Muscle of back (tissue), 11 donors: Measurements from ENCODE around the gene CENPX. TPM values are rescaled to one million over a fixed set of nuclear protein-coding genes. Genes with fewer than 3 reads are reported as not detected.
A peak's percentile ranks its signal among the peaks of the same experiment; 100 is the strongest.
"Not testable (repeated sequence)": the region's sequence is repeated elsewhere in the genome, so short reads cannot be mapped to it uniquely, and the experiment has no call there.

Experiments used
- DNase-seq, 3 donors: peaks; one replicate each; pipeline versions ENCODE4 v3.0.0 to v3.0.0-alpha.2; 2013
- polyA plus RNA-seq, 10 donors: library from polyadenylated mRNA; unstranded; fragments of 120-200 nt; gene quantifications; one replicate each; pipeline ENCODE4 v1.2.1, GENCODE V29; 2013; ENCODE audit not compliant: insufficient read length in 10 of 10

Gene CENPX
- polyA plus RNA-seq, 10 donors: 26.6 to 42.8 (median 31.0) TPM

- DNase-seq: no peak
Observed at GRCh38 chr17:81984773-81985410, 37.8 kb downstream of the CENPX start.

- DNase-seq: no peak
Observed at GRCh38 chr17:81983639-81984373, 38.9 kb downstream of the CENPX start.

- no peak for DNase-seq
Observed at GRCh38 chr17:81983011-81983638, 39.6 kb downstream of the CENPX start.

GRCh38 chr17:81981511-81981910, 41.2 kb downstream of the CENPX start:
- not testable (repeated sequence) for DNase-seq

GRCh38 chr17:81980707-81981343, 41.9 kb downstream of the CENPX start:
- no peak for DNase-seq

- DNase-seq: no peak
Observed at GRCh38 chr17:81980122-81980521, 42.6 kb downstream of the CENPX start.

GRCh38 chr17:81978524-81979298, 44.0 kb downstream of the CENPX start:
- DNase-seq: no peak

- peak; percentile 91 to 96 (median 96) for DNase-seq
Observed at GRCh38 chr17:81977211-81977808, 45.4 kb downstream of the CENPX start, which contains the start of gene ASPSCR1. Gene ASPSCR1, plus strand, starts transcription at chr17:81977629. Its CDS starts 18 bp downstream, at chr17:81977647.

- no peak for DNase-seq
Observed at GRCh38 chr17:81976332-81977210, 46.1 kb downstream of the CENPX start.

- no peak for DNase-seq
Observed at GRCh38 chr17:81973432-81973831, 49.2 kb downstream of the CENPX start.

GRCh38 chr17:81968850-81969812, 53.5 kb downstream of the CENPX start:
- no peak for DNase-seq

Other genes starting within 250 kb of the CENPX start
- under 1 TPM in 1 of 10 donors, not detected in 9; 0.10 TPM for gene GCGR, start 218.7 kb downstream of the CENPX start, polyA plus RNA-seq
- 100 to 1,000 TPM in 5 of 10 donors, 10 to 100 TPM in 5; 67.2 to 139 (median 102) TPM for gene MCRIP1, start 189.6 kb downstream of the CENPX start, polyA plus RNA-seq
- 10 to 100 TPM; 13.2 to 84.6 (median 36.4) TPM for gene PPP1R27, start 187.8 kb downstream of the CENPX start, polyA plus RNA-seq
- gene P4HB, start 162.3 kb downstream of the CENPX start, polyA plus RNA-seq: 100 to 1,000 TPM; 359 to 534 (median 424) TPM
- gene ARHGDIA, start 151.5 kb downstream of the CENPX start, polyA plus RNA-seq: 100 to 1,000 TPM; 128 to 225 (median 163) TPM
- gene ALYREF, start 131.3 kb downstream of the CENPX start, polyA plus RNA-seq: 10 to 100 TPM; 49.7 to 81.7 (median 60.7) TPM
- gene ANAPC11, start 131.2 kb downstream of the CENPX start, polyA plus RNA-seq: 100 to 1,000 TPM in 4 of 10 donors, 10 to 100 TPM in 6; 77.7 to 136 (median 93.3) TPM
- gene NPB, start 120.6 kb downstream of the CENPX start, polyA plus RNA-seq: 1 to 10 TPM in 2 of 10 donors, under 1 TPM in 5, not detected in 3; 0.13 to 1.2 (median 0.64) TPM
- gene PCYT2, start 111.5 kb downstream of the CENPX start, polyA plus RNA-seq: 10 to 100 TPM in 6 of 10 donors, 1 to 10 TPM in 4; 7.9 to 14.0 (median 10.2) TPM
- 1 to 10 TPM; 5.3 to 9.4 (median 6.9) TPM for gene SIRT7, start 104.7 kb downstream of the CENPX start, polyA plus RNA-seq
- 10 to 100 TPM; 12.3 to 14.8 (median 13.9) TPM for gene MAFG, start 95.1 kb downstream of the CENPX start, polyA plus RNA-seq
- gene PYCR1, start 85.6 kb downstream of the CENPX start, polyA plus RNA-seq: 100 to 1,000 TPM in 1 of 10 donors, 10 to 100 TPM in 9; 52.3 to 103 (median 61.8) TPM
- gene MYADML2, start 75.6 kb downstream of the CENPX start, polyA plus RNA-seq: 10 to 100 TPM in 9 of 10 donors, 1 to 10 TPM in 1; 8.9 to 29.8 (median 22.3) TPM
- 1 to 10 TPM; 1.5 to 4.2 (median 2.8) TPM for gene NOTUM, start 61.7 kb downstream of the CENPX start, polyA plus RNA-seq
- 10 to 100 TPM; 15.5 to 28.4 (median 21.6) TPM for gene ASPSCR1, start 45.2 kb downstream of the CENPX start, polyA plus RNA-seq
- 10 to 100 TPM in 3 of 10 donors, 1 to 10 TPM in 7; 5.3 to 12.7 (median 8.5) TPM for gene LRRC45, start 427 bp upstream of the CENPX start, polyA plus RNA-seq
- 10 to 100 TPM in 2 of 10 donors, 1 to 10 TPM in 8; 4.7 to 27.6 (median 8.2) TPM for gene RAC3, start 8.8 kb upstream of the CENPX start, polyA plus RNA-seq
- 10 to 100 TPM; 20.6 to 42.5 (median 35.0) TPM for gene DCXR, start 14.8 kb upstream of the CENPX start, polyA plus RNA-seq
- 10 to 100 TPM; 18.2 to 39.0 (median 29.2) TPM for gene RFNG, start 28.9 kb upstream of the CENPX start, polyA plus RNA-seq
- 10 to 100 TPM; 60.4 to 72.8 (median 66.1) TPM for gene GPS1, start 29.0 kb upstream of the CENPX start, polyA plus RNA-seq
- 10 to 100 TPM; 43.1 to 61.5 (median 53.2) TPM for gene DUS1L, start 42.9 kb upstream of the CENPX start, polyA plus RNA-seq
- 10 to 100 TPM; 17.6 to 47.7 (median 28.6) TPM for gene FASN, start 75.4 kb upstream of the CENPX start, polyA plus RNA-seq
- 10 to 100 TPM; 15.7 to 32.8 (median 22.1) TPM for gene CCDC57, start 190.0 kb upstream of the CENPX start, polyA plus RNA-seq
- gene SLC16A3, start 206.2 kb upstream of the CENPX start, polyA plus RNA-seq: 10 to 100 TPM; 20.2 to 39.1 (median 23.3) TPM